CD4-positive, alpha-beta T cell (primary cell): Measurements from ENCODE around the gene FRA10AC1. TPM values are rescaled to one million over a fixed set of nuclear protein-coding genes. Genes with fewer than 3 reads are reported as not detected.

Experiments
- ATAC-seq: fragments of 200-7000 bp; cut with Tn5 transposase; one replicate; pipeline ENCODE4 v1.10.0; 2022; ENCODE audit warnings: mild to moderate bottlenecking; ENCODE audit not compliant: poor library complexity
- CTCF ChIA-PET: fragments of 350-600 bp; sonication (Branson Sonifier 250); formaldehyde crosslinking; loops from one replicate; lab custom pipeline; 2021; ENCODE audit warnings: antibody characterized with exemption, inconsistent platforms; lab: Charles Lee
- POLR2A ChIA-PET: fragments of 350-600 bp; sonication (Branson Sonifier 250); formaldehyde crosslinking; loops from one replicate; lab custom pipeline; 2021; ENCODE audit warnings: antibody characterized with exemption, inconsistent platforms; lab: Charles Lee
- DNase-seq, 14 experiments: peaks; one replicate each; pipeline ENCODE4 v3.0.0-alpha.2; 2013 to 2020; ENCODE audit warnings: mixed read lengths in 2 of 14
- H3K27ac ChIP-seq, 2 donors: one replicate each; pipeline versions ENCODE4 v1.5.1 to v1.7.0; 2013; ENCODE audit warnings: low read length in 2 of 2, low read depth in 1 of 2, mild to moderate bottlenecking in 1 of 2
- H3K27me3 ChIP-seq, 2 experiments: 1 replicate in 1 of 2; 2 replicates in 1 of 2; pipeline versions ENCODE4 v1.6.1 to v1.7.0; 2013; ENCODE audit warnings: low read length in 2 of 2, control low read depth in 1 of 2, mild to moderate bottlenecking in 1 of 2, moderate library complexity in 1 of 2; ENCODE audit not compliant: insufficient read depth in 2 of 2, control insufficient read depth in 1 of 2
- H3K36me3 ChIP-seq: one replicate; pipeline ENCODE4 v1.6.1; 2013; ENCODE audit warnings: low read length, control low read depth; ENCODE audit not compliant: insufficient read depth
- H3K4me1 ChIP-seq: one replicate; pipeline ENCODE4 v1.6.1; 2013; ENCODE audit warnings: low read length, control low read depth; ENCODE audit not compliant: insufficient read depth
- H3K4me3 ChIP-seq: one replicate; pipeline ENCODE4 v1.5.1; 2013; ENCODE audit warnings: mild to moderate bottlenecking, low read length, moderate library complexity
- H3K9me3 ChIP-seq, 2 experiments: 1 replicate in 1 of 2; 2 replicates in 1 of 2; pipeline versions ENCODE4 v1.6.1 to v1.7.0; 2013; ENCODE audit warnings: low read length in 2 of 2, mild to moderate bottlenecking in 2 of 2, control low read depth in 1 of 2, moderate library complexity in 1 of 2; ENCODE audit not compliant: control insufficient read depth in 1 of 2, insufficient read depth in 1 of 2
- H3K27ac Mint-ChIP-seq: one replicate; pipeline ENCODE4 v1.8.0; 2020; ENCODE audit warnings: mixed read lengths
- H3K27me3 Mint-ChIP-seq: one replicate; pipeline ENCODE4 v1.8.0; 2021; ENCODE audit warnings: mixed read lengths
- H3K36me3 Mint-ChIP-seq: one replicate; pipeline ENCODE4 v1.8.0; 2021; ENCODE audit warnings: low read depth, mixed read lengths
- H3K4me1 Mint-ChIP-seq: one replicate; pipeline ENCODE4 v1.8.0; 2021; ENCODE audit warnings: low read depth, mixed read lengths
- H3K4me3 Mint-ChIP-seq: one replicate; pipeline ENCODE4 v1.8.0; 2020; ENCODE audit warnings: mild to moderate bottlenecking, mixed read lengths
- H3K9me3 Mint-ChIP-seq: one replicate; pipeline ENCODE4 v1.8.0; 2020; ENCODE audit warnings: mixed read lengths
- CTCF ChIP-seq: fragments of 200-600 bp; IDR thresholded peaks from one replicate; pipeline ENCODE4 v1.8.0; 2022; ENCODE audit warnings: antibody characterized with exemption, mild to moderate bottlenecking
- intact Hi-C, 2 experiments: fragments of 100-400 bp; cut with DNase I in 1 of 2; cut with micrococcal nuclease in 1 of 2; formaldehyde crosslinking; loops; one replicate each; pipeline versions ENCODE4 v1.15.1 to v1.9.0; 2023 to 2025; cut with DNase I, micrococcal nuclease
- total RNA-seq, 174 experiments: library from RNA in 2 of 174; stranded (reverse) in 2 of 174; gene quantifications; one replicate each; pipeline ENCODE4 v1.2.3 and lab custom pipeline; 2021 to 2026

FRA10AC1 gene
- total RNA-seq, 2 experiments from 2014 or later: 10.0 to 10.3 TPM

GRCh38 chr10:93695740-93696139 is 6.7 kb downstream of the FRA10AC1 start:
- peaks cover 27% of the 10 kb centered on the region for H3K4me1 Mint-ChIP-seq
- H3K9me3 Mint-ChIP-seq: no peaks in the 10 kb centered on the region
- Histone ChIP-seq H3K4me1 (no peaks in the 10 kb centered on the region), H3K27me3 (no peaks in the 10 kb centered on the region), H3K9me3 (no peaks in the 10 kb centered on the region), H3K27ac (no peak overlapping the region), H3K36me3 (peaks cover 60% of the 10 kb centered on the region), H3K4me3 (no peak overlapping the region)
- CTCF ChIA-PET: no interaction called here
- peaks cover 76% of the 10 kb centered on the region for H3K36me3 Mint-ChIP-seq
- ATAC-seq (no peak), DNase-seq (no peak)
- no peak overlapping the region for H3K4me3 Mint-ChIP-seq
- intact Hi-C loops: no loop called here
- POLR2A ChIA-PET: no interaction called here
- no peak overlapping the region for H3K27ac Mint-ChIP-seq
- TF ChIP-seq CTCF: no peak
- H3K27me3 Mint-ChIP-seq: no peaks in the 10 kb centered on the region

- intact Hi-C loops: no loop called here
- DNase-seq (no peak), ATAC-seq (no peak)
- no peak overlapping the region for H3K4me3 ChIP-seq
- H3K4me1 Mint-ChIP-seq: peaks cover 10% of the 10 kb centered on the region
- no peaks in the 10 kb centered on the region for H3K9me3 Mint-ChIP-seq
- H3K27ac Mint-ChIP-seq: no peak overlapping the region
- no peak for TF ChIP-seq CTCF
- H3K36me3 Mint-ChIP-seq: peaks cover 69% of the 10 kb centered on the region
- ChIA-PET POLR2A (no interaction called here), CTCF (no interaction called here)
- H3K36me3 ChIP-seq: peaks cover 41% of the 10 kb centered on the region
- no peaks in the 10 kb centered on the region for H3K9me3 ChIP-seq
- H3K4me1 ChIP-seq: no peaks in the 10 kb centered on the region
- H3K27me3 Mint-ChIP-seq: no peaks in the 10 kb centered on the region
- no peak overlapping the region for H3K4me3 Mint-ChIP-seq
- no peak overlapping the region for H3K27ac ChIP-seq
- H3K27me3 ChIP-seq: no peaks in the 10 kb centered on the region
Observed at GRCh38 chr10:93687737-93688136, 14.7 kb downstream of the FRA10AC1 start.

- ChIA-PET CTCF (interaction anchor here (0.6 to 0.7 kb wide), 2 partner anchors 10 to 188 kb away, joined by 4 read pairs; no protein-coding TSS in a partner anchor), POLR2A (no interaction called here)
- Mint-ChIP-seq H3K9me3 (no peaks in the 10 kb centered on the region), H3K4me3 (no peak overlapping the region), H3K36me3 (peaks cover 28% of the 10 kb centered on the region), H3K4me1 (no peaks in the 10 kb centered on the region), H3K27ac (no peak overlapping the region), H3K27me3 (no peaks in the 10 kb centered on the region)
- DNase-seq (peak in 3 of 14 experiments; percentile 15 to 18 (median 17)), ATAC-seq (no peak)
- intact Hi-C loops: no loop called here
- H3K27me3 ChIP-seq: no peaks in the 10 kb centered on the region
- no peak overlapping the region for H3K27ac ChIP-seq
- H3K36me3 ChIP-seq: peaks cover 47% of the 10 kb centered on the region
- no peaks in the 10 kb centered on the region for H3K4me1 ChIP-seq
- no peak overlapping the region for H3K4me3 ChIP-seq
- TF ChIP-seq CTCF: no peak
- H3K9me3 ChIP-seq: no peaks in the 10 kb centered on the region
Observed at GRCh38 chr10:93680412-93681047, 21.9 kb downstream of the FRA10AC1 start.
